PC-9 (cell line): ENCODE results near the gene MTHFD2.

Experiments used
- EZH2 ChIP-seq: fragments of 200-600 bp; sonication (generic); IDR thresholded peaks from 2 replicates; pipeline ENCODE4 v1.8.0; 2017; ENCODE audit warnings: antibody characterized with exemption, low read depth
- TF ChIP-seq, protein P1 (sequence below): fragments of 200-600 bp; sonication (generic); conservative IDR thresholded peaks from 2 replicates; pipeline ENCODE4 v1.6.1; 2017; ENCODE audit warnings: mixed run types, antibody characterized with exemption, mild to moderate bottlenecking, moderate library complexity

DNA sequence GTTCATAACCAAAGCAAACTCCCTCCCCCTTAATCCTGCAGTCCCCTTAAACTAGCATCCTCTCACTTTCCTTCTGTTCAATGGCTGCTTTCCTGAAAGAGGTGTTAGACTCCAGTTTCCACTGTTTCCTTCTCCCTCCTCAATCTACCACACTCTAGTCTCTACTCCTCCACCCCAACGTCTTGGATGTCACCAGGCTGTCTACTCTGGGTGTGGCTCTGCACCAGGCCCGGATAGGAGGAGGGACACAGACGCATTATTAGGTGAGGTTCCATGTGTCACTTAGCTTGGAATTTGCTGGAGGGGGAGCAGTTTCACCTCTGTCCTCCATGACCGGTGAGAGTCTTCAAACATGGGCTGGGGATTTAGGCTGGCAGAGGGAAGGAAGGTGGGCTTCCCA is 61.3 kb downstream of the MTHFD2 start:
- TF ChIP-seq, protein P1, sequence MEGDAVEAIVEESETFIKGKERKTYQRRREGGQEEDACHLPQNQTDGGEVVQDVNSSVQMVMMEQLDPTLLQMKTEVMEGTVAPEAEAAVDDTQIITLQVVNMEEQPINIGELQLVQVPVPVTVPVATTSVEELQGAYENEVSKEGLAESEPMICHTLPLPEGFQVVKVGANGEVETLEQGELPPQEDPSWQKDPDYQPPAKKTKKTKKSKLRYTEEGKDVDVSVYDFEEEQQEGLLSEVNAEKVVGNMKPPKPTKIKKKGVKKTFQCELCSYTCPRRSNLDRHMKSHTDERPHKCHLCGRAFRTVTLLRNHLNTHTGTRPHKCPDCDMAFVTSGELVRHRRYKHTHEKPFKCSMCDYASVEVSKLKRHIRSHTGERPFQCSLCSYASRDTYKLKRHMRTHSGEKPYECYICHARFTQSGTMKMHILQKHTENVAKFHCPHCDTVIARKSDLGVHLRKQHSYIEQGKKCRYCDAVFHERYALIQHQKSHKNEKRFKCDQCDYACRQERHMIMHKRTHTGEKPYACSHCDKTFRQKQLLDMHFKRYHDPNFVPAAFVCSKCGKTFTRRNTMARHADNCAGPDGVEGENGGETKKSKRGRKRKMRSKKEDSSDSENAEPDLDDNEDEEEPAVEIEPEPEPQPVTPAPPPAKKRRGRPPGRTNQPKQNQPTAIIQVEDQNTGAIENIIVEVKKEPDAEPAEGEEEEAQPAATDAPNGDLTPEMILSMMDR: no peak
- no peak for TF ChIP-seq EZH2
